Measurements from ENCODE around the gene PTMA. TPM values are rescaled to one million over a fixed set of nuclear protein-coding genes. Genes with fewer than 3 reads are reported as not detected.

Gene PTMA
- polyA plus RNA-seq, 1 donor from 2014 or later, result 2,091 TPM

GRCh38 chr2:231699006-231699405 is 9.3 kb upstream of the PTMA start:
- Histone ChIP-seq H3K9ac (ENCODE audit: low read length) (no peak overlapping the region), H3K4me2 (ENCODE audit: low read length) (no peak overlapping the region), H3K9me3 (ENCODE audit: low read length) (no peaks in the 10 kb centered on the region), H3K27ac (ENCODE audit: low read length) (no peak overlapping the region), H3K9me2 (ENCODE audit: insufficient read depth, low read length) (no peaks in the 10 kb centered on the region), H2AFZ (ENCODE audit: low read depth, low read length) (no peak overlapping the region), H3K27me3 (ENCODE audit: insufficient read depth, low read depth, low read length) (no peaks in the 10 kb centered on the region), H3K79me2 (replicated peaks; ENCODE audit: insufficient read depth, low read length) (no peaks in the 10 kb centered on the region), H3K36me3 (ENCODE audit: insufficient read depth, low read length) (no peaks in the 10 kb centered on the region), H3F3A (ENCODE audit: insufficient read depth, low read length, poor library complexity, severe bottlenecking) (no peaks in the 10 kb centered on the region), H4K20me1 (ENCODE audit: insufficient read depth) (no peaks in the 10 kb centered on the region), H3K4me3 (ENCODE audit: low read length) (no peak overlapping the region)
- TF ChIP-seq MXI1 (conservative IDR thresholded peaks at IDR 0.05; ENCODE audit: poor library complexity, severe bottlenecking), result no peak
- TF ChIP-seq EZH2 (IDR thresholded peaks at IDR 0.05; ENCODE audit: borderline replicate concordance, insufficient read depth, low read length, poor library complexity, severe bottlenecking), result no peak
- no peak for TF ChIP-seq SMC3 (conservative IDR thresholded peaks at IDR 0.05; ENCODE audit: poor library complexity)
- no peak for TF ChIP-seq POLR2AphosphoS5 (IDR thresholded peaks at IDR 0.05)
- no peak for TF ChIP-seq CTCF (IDR thresholded peaks at IDR 0.05; ENCODE audit: poor library complexity, severe bottlenecking)
- no peak for TF ChIP-seq EP300 (conservative IDR thresholded peaks at IDR 0.05; ENCODE audit: poor library complexity, severe bottlenecking)
- no peak for TF ChIP-seq TAF1 (IDR thresholded peaks at IDR 0.05; ENCODE audit: low read depth)
- no peak for TF ChIP-seq RAD21 (conservative IDR thresholded peaks at IDR 0.05)
- no peak for TF ChIP-seq REST (IDR thresholded peaks at IDR 0.05; ENCODE audit: borderline replicate concordance)

- H3K4me3 ChIP-seq (ENCODE audit: low read length), result no peak overlapping the region
- no peaks in the 10 kb centered on the region for H3F3A ChIP-seq (ENCODE audit: insufficient read depth, low read length, poor library complexity, severe bottlenecking)
- no peaks in the 10 kb centered on the region for H3K27me3 ChIP-seq (ENCODE audit: insufficient read depth, low read depth, low read length)
- no peak overlapping the region for H2AFZ ChIP-seq (ENCODE audit: low read depth, low read length)
- H3K9me3 ChIP-seq (ENCODE audit: low read length), result no peaks in the 10 kb centered on the region
- H3K9me2 ChIP-seq (ENCODE audit: insufficient read depth, low read length), result no peaks in the 10 kb centered on the region
- TF ChIP-seq RAD21 (conservative IDR thresholded peaks at IDR 0.05) (no peak), EP300 (conservative IDR thresholded peaks at IDR 0.05; ENCODE audit: poor library complexity, severe bottlenecking) (no peak), CTCF (IDR thresholded peaks at IDR 0.05; ENCODE audit: poor library complexity, severe bottlenecking) (no peak), TAF1 (IDR thresholded peaks at IDR 0.05; ENCODE audit: low read depth) (no peak), MXI1 (conservative IDR thresholded peaks at IDR 0.05; ENCODE audit: poor library complexity, severe bottlenecking) (no peak), SMC3 (conservative IDR thresholded peaks at IDR 0.05; ENCODE audit: poor library complexity) (no peak), REST (IDR thresholded peaks at IDR 0.05; ENCODE audit: borderline replicate concordance) (no peak), EZH2 (IDR thresholded peaks at IDR 0.05; ENCODE audit: borderline replicate concordance, insufficient read depth, low read length, poor library complexity, severe bottlenecking) (no peak), POLR2AphosphoS5 (IDR thresholded peaks at IDR 0.05) (no peak)
- no peaks in the 10 kb centered on the region for H4K20me1 ChIP-seq (ENCODE audit: insufficient read depth)
- no peaks in the 10 kb centered on the region for H3K79me2 ChIP-seq (replicated peaks; ENCODE audit: insufficient read depth, low read length)
- no peak overlapping the region for H3K9ac ChIP-seq (ENCODE audit: low read length)
- H3K27ac ChIP-seq (ENCODE audit: low read length), result no peak overlapping the region
- H3K4me2 ChIP-seq (ENCODE audit: low read length), result no peak overlapping the region
- H3K36me3 ChIP-seq (ENCODE audit: insufficient read depth, low read length), result no peaks in the 10 kb centered on the region
These were observed 6.6 kb upstream of the PTMA start for GRCh38 chr2:231701456-231702373.

All from neural cell (in vitro differentiated cells).